SK-N-MC (cell line): Measurements from ENCODE around the gene PCBD1.

Experiments used
- DNase-seq: peaks from one replicate; pipeline ENCODE4 v3.0.0-alpha.2; 2011; ENCODE audit warnings: low read depth, low spot score
- H3K27ac ChIP-seq: fragments of 200-600 bp; sonication (generic); 2 replicates; pipeline ENCODE4 v1.5.1; 2016; ENCODE audit warnings: mixed run types
- H3K36me3 ChIP-seq: fragments of 200-600 bp; sonication (generic); 2 replicates; pipeline ENCODE4 v1.6.1; 2017; ENCODE audit warnings: antibody characterized with exemption, low read length, mixed read lengths; ENCODE audit not compliant: insufficient read depth
- H3K4me3 ChIP-seq: fragments of 200-600 bp; sonication (generic); 2 replicates; pipeline ENCODE4 v1.5.1; 2016
- H3K9ac ChIP-seq: fragments of 200-600 bp; sonication (generic); 2 replicates; pipeline ENCODE4 v1.8.0; 2017; ENCODE audit warnings: mixed run types, mixed read lengths; ENCODE audit not compliant: insufficient read length
- H3K9me3 ChIP-seq: fragments of 200-600 bp; sonication (generic); 2 replicates; pipeline ENCODE4 v1.6.1; 2017; ENCODE audit warnings: low read depth, mild to moderate bottlenecking, antibody characterized with exemption, low read length, moderate library complexity, mixed read lengths
- EZH2 ChIP-seq: fragments of 200-600 bp; sonication (generic); IDR thresholded peaks from one replicate; pipeline ENCODE4 v1.6.1; 2017; ENCODE audit warnings: antibody characterized with exemption
- FOXP2 ChIP-seq: optimal IDR thresholded peaks from 2 replicates; pipeline ENCODE3; 2011; ENCODE audit warnings: mild to moderate bottlenecking, moderate library complexity; ENCODE audit not compliant: insufficient read depth; ENCODE audit errors: extremely low read length, control extremely low read depth
- POLR2AphosphoS5 ChIP-seq: IDR thresholded peaks from 2 replicates; pipeline ENCODE4 v1.6.1; 2012; ENCODE audit warnings: mild to moderate bottlenecking, low read depth, low read length, borderline replicate concordance

The PCBD1 gene

GRCh38 chr10:70843333-70843732 is 45.0 kb downstream of the PCBD1 start:
- no peak overlapping the region for H3K9ac ChIP-seq
- TF ChIP-seq EZH2 (no peak), POLR2AphosphoS5 (no peak), FOXP2 (no peak)
- H3K9me3 ChIP-seq = no peaks in the 10 kb centered on the region
- no peak overlapping the region for H3K27ac ChIP-seq
- H3K36me3 ChIP-seq = no peaks in the 10 kb centered on the region; the same call in 1 of the 2 replicates
- no peak for DNase-seq
- H3K4me3 ChIP-seq = no peak overlapping the region

DNA sequence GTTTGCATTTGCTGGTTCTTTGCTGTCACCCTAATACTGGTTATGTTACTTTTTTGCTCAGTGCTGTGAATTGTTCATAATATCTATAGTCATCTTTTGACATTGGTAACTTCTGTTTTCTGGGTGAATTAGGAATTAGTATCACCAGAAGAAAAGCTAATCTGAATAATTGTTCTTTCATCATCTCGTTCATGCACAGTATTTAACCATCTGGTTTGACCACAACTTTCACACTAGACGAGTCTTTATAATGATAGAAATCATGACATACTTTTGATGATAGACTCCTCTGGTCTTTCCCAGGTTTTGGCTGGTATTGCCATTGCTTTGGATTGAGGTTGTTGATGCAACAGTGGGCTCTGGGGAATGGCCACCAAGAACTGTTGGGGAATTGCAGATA is 47.5 kb downstream of the PCBD1 start:
- no peak overlapping the region for H3K27ac ChIP-seq
- H3K9ac ChIP-seq = no peak overlapping the region
- DNase-seq = no peak
- H3K4me3 ChIP-seq = no peak overlapping the region
- TF ChIP-seq EZH2 = no peak
- no peak for TF ChIP-seq POLR2AphosphoS5
- TF ChIP-seq FOXP2 = no peak
- H3K36me3 ChIP-seq = peaks cover 9% of the 10 kb centered on the region
- no peaks in the 10 kb centered on the region for H3K9me3 ChIP-seq

- TF ChIP-seq POLR2AphosphoS5 = no peak
- TF ChIP-seq FOXP2 = no peak
- no peak for TF ChIP-seq EZH2
- H3K27ac ChIP-seq = no peak overlapping the region
- peaks cover 9% of the 10 kb centered on the region for H3K36me3 ChIP-seq
- DNase-seq = no peak
- H3K9me3 ChIP-seq = no peaks in the 10 kb centered on the region
- no peak overlapping the region for H3K9ac ChIP-seq
- no peak overlapping the region for H3K4me3 ChIP-seq
Observed at GRCh38 chr10:70838270-70838805, 50.0 kb downstream of the PCBD1 start.

DNA sequence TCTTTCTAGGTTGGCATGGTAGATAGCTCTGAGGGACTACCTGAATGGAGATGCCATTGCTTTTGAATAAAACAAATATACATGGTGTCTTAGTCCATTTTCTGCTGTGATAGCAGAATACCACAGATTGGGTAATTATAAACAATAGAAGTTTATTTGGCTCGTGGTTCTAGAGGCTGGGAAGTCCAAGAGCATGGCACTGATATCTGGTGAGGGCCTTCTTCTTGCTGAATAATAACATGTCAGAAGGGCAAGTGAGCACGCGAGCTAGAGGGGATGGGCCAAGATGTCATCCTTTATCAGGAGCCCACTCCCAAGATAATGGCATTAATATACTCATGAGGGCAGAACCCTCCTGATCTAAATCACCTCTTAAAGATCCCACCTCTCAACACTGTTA is 50.7 kb downstream of the PCBD1 start:
- DNase-seq = no peak
- no peak overlapping the region for H3K4me3 ChIP-seq
- no peak overlapping the region for H3K27ac ChIP-seq
- no peaks in the 10 kb centered on the region for H3K9me3 ChIP-seq
- TF ChIP-seq POLR2AphosphoS5 = no peak
- TF ChIP-seq EZH2 = no peak
- no peak for TF ChIP-seq FOXP2
- peaks cover 9% of the 10 kb centered on the region for H3K36me3 ChIP-seq
- no peak overlapping the region for H3K9ac ChIP-seq

- H3K9ac ChIP-seq = no peak overlapping the region
- no peak overlapping the region for H3K27ac ChIP-seq
- no peaks in the 10 kb centered on the region for H3K9me3 ChIP-seq
- no peak for TF ChIP-seq EZH2
- no peak for TF ChIP-seq POLR2AphosphoS5
- TF ChIP-seq FOXP2 = no peak
- peaks cover 9% of the 10 kb centered on the region for H3K36me3 ChIP-seq
- H3K4me3 ChIP-seq = no peak overlapping the region
- no peak for DNase-seq
Observed at GRCh38 chr10:70836319-70836718, 52.0 kb downstream of the PCBD1 start.

DNA sequence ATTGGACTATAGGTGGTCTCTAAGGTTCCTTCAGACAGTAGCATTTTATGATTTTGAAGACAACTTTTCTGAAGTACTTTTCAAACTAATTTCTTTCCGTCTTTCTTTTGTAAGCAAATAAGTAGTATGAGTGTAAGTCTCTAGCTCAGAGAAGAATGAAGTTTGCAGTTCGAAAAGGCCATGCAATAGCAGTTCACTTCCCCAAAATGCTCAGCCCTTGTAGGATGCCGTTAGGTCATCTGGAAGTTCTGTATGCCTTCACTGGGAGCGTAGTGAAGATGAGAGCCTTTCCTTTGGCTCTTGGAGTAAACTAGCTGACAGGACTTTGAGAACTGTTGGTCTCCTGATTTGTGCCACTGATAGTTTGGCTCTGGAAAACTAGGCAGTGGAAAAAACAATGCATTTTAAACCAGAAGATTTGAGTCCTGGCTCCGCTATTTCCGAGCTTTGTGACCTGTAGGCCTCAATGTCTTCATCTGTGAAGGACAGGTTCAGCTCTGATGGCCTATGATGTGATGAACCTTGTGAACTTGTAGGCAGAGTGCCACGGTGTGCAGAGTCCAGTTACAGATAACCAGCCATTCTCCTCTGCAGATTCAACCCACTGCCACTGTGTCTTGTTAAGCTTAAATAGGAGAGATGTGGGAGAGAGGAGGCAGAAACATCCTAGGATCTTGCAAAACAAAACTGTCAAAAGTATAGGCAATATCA is 53.8 kb downstream of the PCBD1 start:
- no peak overlapping the region for H3K27ac ChIP-seq
- H3K36me3 ChIP-seq = peaks cover 9% of the 10 kb centered on the region

GRCh38 chr10:70834021-70834420 is 54.3 kb downstream of the PCBD1 start:
- no peak for TF ChIP-seq POLR2AphosphoS5
- no peak for TF ChIP-seq EZH2
- no peak for TF ChIP-seq FOXP2
- H3K4me3 ChIP-seq = no peak overlapping the region
- H3K36me3 ChIP-seq = peaks cover 9% of the 10 kb centered on the region
- H3K9ac ChIP-seq = no peak overlapping the region
- DNase-seq = no peak
- no peak overlapping the region for H3K27ac ChIP-seq
- H3K9me3 ChIP-seq = no peaks in the 10 kb centered on the region

More for the DNA sequence above, 53.8 kb downstream of the PCBD1 start:
- H3K9ac ChIP-seq = no peak overlapping the region
- no peak for TF ChIP-seq EZH2
- no peak for TF ChIP-seq POLR2AphosphoS5
- no peak for TF ChIP-seq FOXP2
- DNase-seq = no peak
- no peaks in the 10 kb centered on the region for H3K9me3 ChIP-seq
- no peak overlapping the region for H3K4me3 ChIP-seq

DNA sequence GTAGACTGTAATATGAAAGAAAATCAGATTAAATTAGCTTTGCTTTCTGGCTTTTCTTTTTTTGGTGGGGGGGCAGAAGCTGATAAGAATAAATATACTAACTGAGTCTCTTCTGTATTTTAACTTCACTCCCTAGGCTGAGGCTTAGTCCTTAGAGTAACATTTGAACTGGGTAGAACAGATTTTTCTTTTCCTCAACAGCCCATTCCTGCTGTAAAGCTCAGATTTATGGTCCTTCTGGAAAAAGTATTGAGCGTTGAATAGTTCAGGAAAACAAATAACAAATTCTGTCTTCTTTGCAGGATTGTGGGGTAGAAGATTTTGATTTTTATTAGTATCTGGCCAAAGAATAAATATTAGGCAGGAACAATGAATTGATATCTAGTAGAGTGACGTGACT is 54.8 kb downstream of the PCBD1 start:
- DNase-seq = no peak
- Histone ChIP-seq H3K9ac (no peak overlapping the region), H3K36me3 (peaks cover 9% of the 10 kb centered on the region), H3K4me3 (no peak overlapping the region), H3K27ac (no peak overlapping the region), H3K9me3 (no peaks in the 10 kb centered on the region)
- no peak for TF ChIP-seq FOXP2
- TF ChIP-seq POLR2AphosphoS5 = no peak
- no peak for TF ChIP-seq EZH2
